IPS-NIHi7 (cell line): Measurements from ENCODE around the gene AQP1.
A peak's percentile ranks its signal among the peaks of the same experiment; 100 is the strongest.

Experiments used
- DNase-seq: peaks from one replicate; pipeline ENCODE4 v3.0.0; 2012; ENCODE audit warnings: mixed read lengths; ENCODE audit errors: extremely low spot score

AQP1 gene

GRCh38 chr7:30921540-30922401, 10.1 kb downstream of the AQP1 start:
- no peak for DNase-seq

- no peak for DNase-seq
Observed at GRCh38 chr7:30922596-30922995, 10.9 kb downstream of the AQP1 start.

GRCh38 chr7:30923009-30923773, 11.5 kb downstream of the AQP1 start:
- no peak for DNase-seq

GRCh38 chr7:30923774-30924413, 12.2 kb downstream of the AQP1 start:
- no peak for DNase-seq

- no peak for DNase-seq
Observed at GRCh38 chr7:30924624-30925023, 13.0 kb downstream of the AQP1 start.

GRCh38 chr7:30925117-30925516, 13.5 kb downstream of the AQP1 start:
- no peak for DNase-seq

GRCh38 chr7:30925913-30926312, 14.3 kb downstream of the AQP1 start:
- DNase-seq = peak; percentile 6

- DNase-seq = no peak
Observed at GRCh38 chr7:30926313-30926712, 14.7 kb downstream of the AQP1 start.

GRCh38 chr7:30927040-30927439, 15.4 kb downstream of the AQP1 start:
- no peak for DNase-seq

- no peak for DNase-seq
Observed at GRCh38 chr7:30927559-30927958, 15.9 kb downstream of the AQP1 start.

GRCh38 chr7:30928254-30928872, 16.7 kb downstream of the AQP1 start:
- DNase-seq = peak; percentile 3

- DNase-seq = peak; percentile 4
Observed at GRCh38 chr7:30929686-30930085, 18.0 kb downstream of the AQP1 start.

GRCh38 chr7:30930621-30931020, 19.0 kb downstream of the AQP1 start:
- DNase-seq = peak; percentile 9

- peak; percentile 32 for DNase-seq
Observed at GRCh38 chr7:30931161-30931928, 19.7 kb downstream of the AQP1 start.

- DNase-seq = peak; percentile 5
Observed at GRCh38 chr7:30931929-30932540, 20.4 kb downstream of the AQP1 start.

- DNase-seq = peak; percentile 6
Observed at GRCh38 chr7:30932562-30932961, 20.9 kb downstream of the AQP1 start.

- DNase-seq = peak; percentile 45
Observed at GRCh38 chr7:30933124-30933974, 21.7 kb downstream of the AQP1 start.

GRCh38 chr7:30934225-30934624, 22.6 kb downstream of the AQP1 start:
- peak; percentile 5 for DNase-seq

- peak; percentile 2 for DNase-seq
Observed at GRCh38 chr7:30934732-30935568, 23.3 kb downstream of the AQP1 start.
